Measurements from ENCODE around the gene RASIP1.
"Not testable (repeated sequence)": the region's sequence is repeated elsewhere in the genome, so short reads cannot be mapped to it uniquely, and the experiment has no call there.

RASIP1 gene

DNA sequence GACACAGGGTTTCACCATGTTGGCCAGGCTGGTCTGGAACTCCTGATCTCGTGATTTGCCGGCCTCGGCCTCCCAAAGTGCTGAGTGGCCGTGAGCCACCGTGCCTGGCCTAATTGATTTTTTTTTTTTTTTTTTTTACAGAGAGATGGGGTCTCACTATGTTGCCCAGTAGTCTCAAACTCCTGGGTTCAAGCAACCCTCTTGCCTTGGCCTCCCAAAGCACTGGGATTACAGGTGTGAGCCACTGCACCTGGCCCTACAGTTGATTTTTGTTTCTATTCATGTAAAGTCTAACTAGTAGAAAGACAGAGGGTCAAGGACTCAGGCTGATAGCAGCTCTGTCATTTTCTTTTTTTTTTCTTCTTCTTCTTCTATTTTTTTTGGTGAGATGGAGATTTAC lies 36.7 kb upstream of the RASIP1 start:
- no peak for DNase-seq (ENCODE audit: low read depth)
- no peak overlapping the region for H3K4me3 ChIP-seq (ENCODE audit: low read depth, low read length)
- TF ChIP-seq, protein P1, sequence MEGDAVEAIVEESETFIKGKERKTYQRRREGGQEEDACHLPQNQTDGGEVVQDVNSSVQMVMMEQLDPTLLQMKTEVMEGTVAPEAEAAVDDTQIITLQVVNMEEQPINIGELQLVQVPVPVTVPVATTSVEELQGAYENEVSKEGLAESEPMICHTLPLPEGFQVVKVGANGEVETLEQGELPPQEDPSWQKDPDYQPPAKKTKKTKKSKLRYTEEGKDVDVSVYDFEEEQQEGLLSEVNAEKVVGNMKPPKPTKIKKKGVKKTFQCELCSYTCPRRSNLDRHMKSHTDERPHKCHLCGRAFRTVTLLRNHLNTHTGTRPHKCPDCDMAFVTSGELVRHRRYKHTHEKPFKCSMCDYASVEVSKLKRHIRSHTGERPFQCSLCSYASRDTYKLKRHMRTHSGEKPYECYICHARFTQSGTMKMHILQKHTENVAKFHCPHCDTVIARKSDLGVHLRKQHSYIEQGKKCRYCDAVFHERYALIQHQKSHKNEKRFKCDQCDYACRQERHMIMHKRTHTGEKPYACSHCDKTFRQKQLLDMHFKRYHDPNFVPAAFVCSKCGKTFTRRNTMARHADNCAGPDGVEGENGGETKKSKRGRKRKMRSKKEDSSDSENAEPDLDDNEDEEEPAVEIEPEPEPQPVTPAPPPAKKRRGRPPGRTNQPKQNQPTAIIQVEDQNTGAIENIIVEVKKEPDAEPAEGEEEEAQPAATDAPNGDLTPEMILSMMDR (IDR thresholded peaks at IDR 0.05; ENCODE audit: insufficient read depth, low read depth, low read length, missing control alignments): no peak

DNA sequence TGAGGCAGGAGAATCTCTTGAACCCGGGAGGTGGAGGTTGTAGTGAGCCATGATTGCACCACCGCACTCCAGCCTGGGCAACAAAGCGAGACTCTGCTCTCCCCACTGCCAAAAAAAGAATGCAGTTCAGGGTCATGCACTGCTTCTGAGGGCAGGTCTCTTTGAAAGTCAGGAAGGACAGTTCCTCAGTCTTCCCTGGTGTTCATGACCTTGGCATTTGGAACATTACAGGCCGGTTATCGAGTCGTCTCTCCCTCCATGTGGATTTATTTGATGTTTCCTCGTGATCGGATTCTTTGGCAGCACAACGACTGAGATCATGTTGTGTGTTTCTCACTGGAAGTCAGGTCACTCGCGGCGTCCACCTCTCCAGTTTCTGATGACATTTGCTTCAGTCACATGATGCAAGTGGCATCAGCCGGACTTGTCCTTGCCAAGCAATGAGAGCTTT lies 32.1 kb upstream of the RASIP1 start:
- no peak overlapping the region for H3K4me3 ChIP-seq (ENCODE audit: low read depth, low read length)
- TF ChIP-seq, protein P1 (IDR thresholded peaks at IDR 0.05; ENCODE audit: insufficient read depth, low read depth, low read length, missing control alignments): no peak
- no peak for DNase-seq (ENCODE audit: low read depth)

DNA sequence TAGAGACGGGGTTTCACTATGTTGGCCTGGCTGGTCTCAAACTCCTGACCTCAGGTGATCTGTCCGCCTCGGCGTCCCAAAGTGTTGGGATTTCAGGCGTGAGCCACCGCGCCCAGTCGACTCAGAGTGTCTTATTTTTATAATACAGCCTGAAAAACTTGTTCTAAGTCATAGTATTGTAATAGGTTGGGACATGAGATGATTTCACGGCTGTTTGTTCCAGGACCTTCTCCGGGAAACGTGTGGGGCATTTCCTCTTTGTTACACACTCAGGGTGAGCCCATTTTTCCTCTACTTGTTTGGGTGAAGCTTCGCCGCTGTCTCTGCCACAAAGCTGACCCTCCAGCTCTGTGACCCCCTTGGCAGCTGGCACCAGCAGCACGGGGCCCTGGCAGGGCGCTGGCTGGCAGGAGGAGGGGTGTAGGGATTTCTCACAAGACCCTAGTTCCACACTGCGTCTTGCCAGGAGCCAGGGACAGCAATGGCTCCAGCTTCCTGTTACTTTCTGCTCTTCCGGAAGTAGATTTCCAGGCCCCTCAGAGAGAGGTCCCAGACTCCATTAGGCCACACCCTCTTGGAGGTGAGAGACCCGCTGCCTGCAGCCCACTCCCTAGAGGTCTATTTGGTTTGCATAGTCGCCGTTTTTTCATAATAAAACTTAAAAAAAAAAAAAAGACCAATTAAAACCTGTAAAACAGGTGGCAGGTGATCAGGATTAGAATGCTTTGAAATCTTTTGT lies 30.5 kb upstream of the RASIP1 start:
- H3K4me3 ChIP-seq (ENCODE audit: low read depth, low read length): no peak overlapping the region

DNA sequence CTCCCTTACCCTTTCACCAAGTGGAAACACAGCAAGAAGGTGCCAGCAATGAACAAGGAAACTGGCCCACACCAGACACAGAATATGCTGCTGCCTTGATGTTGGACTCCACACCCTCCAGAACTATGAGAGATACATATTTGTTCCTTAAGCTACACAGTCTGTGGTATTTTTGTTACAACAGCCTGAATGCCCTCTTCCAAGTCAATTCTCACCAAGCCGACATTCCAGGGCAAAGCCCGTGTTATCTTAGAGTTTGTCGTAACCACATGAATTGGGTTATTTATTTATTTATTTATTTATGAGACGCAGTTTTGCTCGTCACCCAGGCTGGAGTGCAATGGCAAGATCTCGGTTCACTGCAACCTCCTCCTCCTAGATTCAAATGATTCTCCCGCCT lies 29.9 kb upstream of the RASIP1 start:
- DNase-seq (ENCODE audit: low read depth): no peak
- TF ChIP-seq, protein P1 (IDR thresholded peaks at IDR 0.05; ENCODE audit: insufficient read depth, low read depth, low read length, missing control alignments): no peak
- H3K4me3 ChIP-seq (ENCODE audit: low read depth, low read length): no peak overlapping the region

More for the DNA sequence above, 30.5 kb upstream of the RASIP1 start:
- TF ChIP-seq, protein P1 (IDR thresholded peaks at IDR 0.05; ENCODE audit: insufficient read depth, low read depth, low read length, missing control alignments): no peak
- DNase-seq (ENCODE audit: low read depth): no peak

DNA sequence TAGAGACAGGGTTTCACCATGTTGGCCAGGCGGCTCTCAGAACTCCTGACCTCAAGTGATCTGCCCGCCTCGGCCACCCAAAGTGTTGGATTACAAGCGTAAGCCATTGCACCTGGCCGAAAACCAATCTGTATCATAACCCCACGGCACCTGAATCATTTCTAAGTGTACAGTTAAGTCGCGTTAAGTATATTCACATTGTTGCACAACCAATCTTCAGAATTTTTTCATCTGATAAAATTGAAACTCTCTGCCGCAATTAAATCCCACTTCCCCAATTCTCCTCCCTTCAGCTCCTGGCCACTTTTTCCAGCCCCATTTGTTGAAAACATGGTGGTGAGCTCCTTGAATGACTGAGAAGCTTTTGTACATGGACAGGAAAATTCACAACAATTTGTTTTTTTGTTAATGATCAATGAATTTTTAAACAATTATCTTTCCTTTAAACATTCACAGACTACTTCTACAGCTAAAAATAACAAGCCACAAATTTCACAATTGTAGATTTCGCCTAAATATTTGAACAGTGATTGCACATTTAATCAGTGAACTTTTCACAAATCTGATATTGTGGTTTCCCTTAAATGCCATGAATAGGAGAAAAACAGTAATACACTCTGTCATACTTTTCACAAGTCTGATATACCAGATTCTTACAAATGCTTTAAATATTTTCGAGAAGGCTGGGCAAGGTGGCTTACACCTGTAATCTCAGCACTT lies 28.7 kb upstream of the RASIP1 start:
- no peak overlapping the region for H3K4me3 ChIP-seq (ENCODE audit: low read depth, low read length)
- no peak for DNase-seq (ENCODE audit: low read depth)
- TF ChIP-seq, protein P1 (IDR thresholded peaks at IDR 0.05; ENCODE audit: insufficient read depth, low read depth, low read length, missing control alignments): no peak

DNA sequence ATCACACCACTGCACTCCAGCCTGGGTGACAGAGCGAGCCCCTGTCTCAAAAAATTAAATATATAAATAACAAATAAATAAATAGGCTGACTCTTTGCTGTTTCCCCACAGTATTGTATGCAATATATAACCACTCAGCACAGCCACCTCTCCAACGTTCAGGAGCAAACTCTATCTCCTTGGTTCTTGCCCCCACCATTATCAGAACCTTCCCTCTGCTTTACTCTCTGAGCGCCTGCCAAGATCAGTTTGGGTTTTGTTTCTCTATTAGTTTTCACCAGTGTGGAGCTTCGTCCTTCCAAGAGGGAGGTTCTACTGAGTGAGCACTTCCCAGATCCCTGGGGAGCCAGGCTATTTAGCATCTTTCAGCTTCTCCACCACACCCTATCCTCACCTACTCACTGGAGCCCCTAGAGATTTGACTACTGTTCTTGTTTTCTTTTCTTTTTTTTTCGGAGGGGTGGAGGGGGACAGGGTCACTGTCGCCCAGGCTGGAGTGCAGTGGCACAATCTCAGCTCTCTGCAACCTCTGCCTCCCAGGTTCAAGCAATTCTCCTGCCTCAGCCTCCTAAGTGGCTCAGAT lies 27.9 kb upstream of the RASIP1 start:
- DNase-seq (ENCODE audit: low read depth); H3K4me3 ChIP-seq (ENCODE audit: low read depth, low read length): not testable (repeated sequence)

DNA sequence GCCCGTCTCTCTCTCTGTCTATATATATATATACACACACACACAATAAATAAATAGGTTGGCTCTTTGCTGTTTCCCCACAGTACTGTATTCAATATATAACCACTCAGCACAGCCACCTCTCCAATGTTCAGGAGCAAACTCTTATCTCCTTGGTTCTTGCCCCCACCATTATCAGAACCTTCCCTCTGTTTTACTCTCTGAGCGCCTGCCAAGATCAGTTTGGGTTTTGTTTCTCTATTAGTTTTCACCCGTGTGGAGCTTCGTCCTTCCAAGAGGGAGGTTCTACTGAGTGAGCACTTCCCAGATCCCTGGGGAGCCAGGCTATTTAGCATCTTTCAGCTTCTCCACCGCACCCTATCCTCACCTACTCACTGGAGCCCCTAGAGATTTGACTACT lies 25.4 kb upstream of the RASIP1 start:
- not testable (repeated sequence) for DNase-seq (ENCODE audit: low read depth); H3K4me3 ChIP-seq (ENCODE audit: low read depth, low read length)

Data from GM12865 (cell line).